ENCODE results near the gene GULP1. TPM values are rescaled to one million over a fixed set of nuclear protein-coding genes. Genes with fewer than 3 reads are reported as not detected.

Gene GULP1
- polyA plus RNA-seq, 4 donors = 51.7 to 77.3 (median 64.6) TPM

DNA sequence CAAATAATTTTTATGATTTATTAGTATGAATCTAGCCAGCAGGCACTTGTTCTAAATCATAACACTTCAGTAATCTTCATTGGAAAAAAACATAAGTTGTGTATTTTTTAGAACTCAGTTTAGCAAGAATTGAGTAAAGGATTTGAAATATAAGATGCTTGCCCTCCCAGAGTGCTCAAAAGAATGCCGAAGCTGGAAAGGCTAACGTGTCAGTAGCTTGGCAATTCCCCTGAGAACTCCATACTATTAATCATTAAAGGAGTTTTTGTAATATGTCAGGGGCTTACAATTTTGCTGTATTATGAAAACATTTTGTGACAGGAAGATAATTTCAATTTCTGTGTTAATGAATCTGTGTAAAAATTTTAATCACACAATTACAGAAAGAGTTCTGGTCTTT is 122.7 kb downstream of the GULP1 start:
- no peak for DNase-seq (ENCODE audit: low read depth in 4 of 4, low spot score in 3 of 4)

DNA sequence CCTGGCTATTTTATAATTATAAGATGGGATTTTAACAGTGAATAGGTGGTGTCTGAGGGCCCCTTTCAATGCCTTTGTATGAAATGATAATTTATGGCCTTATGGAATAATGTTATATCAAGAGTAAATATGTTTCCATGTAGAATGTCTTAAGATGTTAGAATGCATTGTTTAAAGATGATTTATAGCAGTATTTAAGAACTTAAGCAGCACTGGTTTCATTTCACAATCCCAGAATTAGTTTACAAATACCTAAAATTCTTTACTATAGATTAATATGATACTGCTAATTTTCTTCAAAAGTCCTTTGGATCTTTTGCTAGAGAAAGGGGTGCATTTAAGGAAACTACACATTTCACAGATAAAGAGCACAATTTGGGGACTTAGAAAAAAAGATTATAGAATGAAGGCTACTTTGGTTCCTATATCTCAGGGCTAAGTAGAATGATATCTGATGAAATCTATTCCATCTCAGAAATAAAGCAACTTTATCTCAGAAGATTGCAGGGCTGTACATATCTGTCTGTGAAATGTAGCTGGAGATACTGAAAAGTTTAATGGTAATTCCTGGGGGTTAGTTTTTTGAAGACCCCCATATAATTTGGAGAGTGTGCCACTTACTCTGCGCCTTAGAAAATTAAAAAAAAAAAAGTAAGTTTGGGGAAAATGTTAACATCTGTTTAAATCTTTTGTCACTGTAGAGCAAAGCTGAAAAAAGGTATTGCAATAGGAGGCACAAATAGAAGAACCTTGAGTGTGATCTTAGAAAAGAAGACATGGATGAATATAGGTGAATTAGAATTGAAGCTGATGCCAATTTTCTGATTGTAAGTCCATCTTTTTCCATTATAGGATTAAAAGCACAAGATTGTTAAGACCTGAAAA is 123.4 kb downstream of the GULP1 start:
- DNase-seq (ENCODE audit: low read depth in 4 of 4, low spot score in 3 of 4) = no peak

GRCh38 chr2:188415754-188416083 is 124.0 kb downstream of the GULP1 start:
- no peak for DNase-seq (ENCODE audit: low read depth in 4 of 4, low spot score in 3 of 4)

GRCh38 chr2:188416367-188416766 is 124.7 kb downstream of the GULP1 start:
- no peak for DNase-seq (ENCODE audit: low read depth in 4 of 4, low spot score in 3 of 4)

- no peak for DNase-seq (ENCODE audit: low read depth in 4 of 4, low spot score in 3 of 4)
Measured at GRCh38 chr2:188422726-188423125, 131.1 kb downstream of the GULP1 start.

DNA sequence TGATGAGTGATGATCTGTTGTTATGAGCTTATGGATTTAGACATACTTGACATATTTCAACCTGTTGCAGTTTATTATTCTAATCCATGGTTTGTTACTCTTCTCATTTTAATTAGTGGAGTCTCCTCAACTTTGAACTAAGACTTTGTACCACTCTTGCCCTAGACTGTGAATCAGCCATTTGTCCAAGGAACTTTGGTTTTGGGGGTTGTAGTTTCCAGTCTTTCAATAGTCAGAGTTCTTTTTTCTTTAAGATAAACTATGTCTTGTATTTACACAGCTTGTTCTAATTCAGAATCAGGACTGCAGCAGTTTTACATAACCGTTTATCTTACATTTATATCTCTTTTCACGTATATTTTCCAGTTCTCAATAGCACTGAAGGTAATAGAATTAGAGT is 133.6 kb downstream of the GULP1 start:
- DNase-seq (ENCODE audit: low read depth in 4 of 4, low spot score in 3 of 4) = no peak

GRCh38 chr2:188426121-188426520 is 134.4 kb downstream of the GULP1 start:
- DNase-seq (ENCODE audit: low read depth in 4 of 4, low spot score in 3 of 4) = no peak

DNA sequence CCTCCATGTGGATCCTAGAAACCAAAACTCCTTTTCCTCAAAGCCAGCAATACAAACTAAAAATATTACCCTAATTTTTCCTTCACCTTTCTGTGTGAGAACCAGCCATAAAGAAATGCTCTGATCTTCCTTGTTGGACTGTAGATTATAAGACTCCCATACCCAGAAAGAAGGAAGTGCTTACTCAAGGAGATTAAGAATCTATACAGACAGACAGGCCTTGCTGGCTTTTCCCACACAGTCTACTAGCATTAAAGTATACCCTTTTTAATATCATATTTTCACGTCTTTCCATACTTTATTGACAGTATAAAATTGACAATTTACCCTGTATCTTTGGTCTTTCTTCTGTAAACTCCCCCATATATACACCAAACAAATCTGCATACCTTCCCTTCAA is 139.0 kb downstream of the GULP1 start:
- DNase-seq (ENCODE audit: low read depth in 4 of 4, low spot score in 3 of 4) = no peak

GRCh38 chr2:188434018-188434417 is 142.3 kb downstream of the GULP1 start:
- no peak for DNase-seq (ENCODE audit: low read depth in 4 of 4, low spot score in 3 of 4)

DNA sequence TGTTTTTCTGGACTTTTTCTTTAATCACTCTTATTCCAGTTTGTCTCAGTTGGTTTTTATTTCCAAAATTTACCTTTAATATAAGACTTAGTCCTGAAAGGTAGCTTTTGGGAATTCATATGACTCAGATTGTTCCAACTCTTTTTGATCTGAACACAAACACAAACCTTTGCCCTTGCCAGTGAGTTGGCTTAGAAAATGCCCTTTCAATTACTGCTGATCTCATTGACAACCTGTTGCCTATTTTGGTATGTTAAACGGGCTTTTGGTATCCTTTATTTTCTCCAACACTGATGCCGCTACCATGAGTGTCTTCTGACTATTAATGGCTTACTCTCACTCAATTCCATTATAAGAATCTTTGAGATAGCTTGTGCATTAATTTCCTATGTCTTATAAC is 143.4 kb downstream of the GULP1 start:
- DNase-seq (ENCODE audit: low read depth in 4 of 4, low spot score in 3 of 4) = no peak

DNA sequence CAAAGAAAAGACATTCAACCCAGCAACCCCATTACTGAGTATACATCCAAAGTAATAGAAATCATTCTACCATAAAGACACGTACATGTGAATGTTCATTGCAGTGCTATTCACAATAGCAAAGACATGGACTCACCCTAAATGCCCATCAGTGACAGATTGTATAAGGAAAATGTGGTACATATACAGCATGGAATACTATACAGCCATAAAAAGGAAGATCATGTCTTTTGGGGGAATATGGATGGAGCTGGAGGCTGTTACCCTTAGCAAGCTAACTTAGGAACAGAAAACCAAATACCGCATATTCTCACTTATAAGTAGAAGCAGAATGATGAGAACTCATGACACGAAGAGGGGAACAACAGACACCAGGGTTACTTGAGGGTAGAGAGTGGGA is 145.9 kb downstream of the GULP1 start:
- no peak for DNase-seq (ENCODE audit: low read depth in 4 of 4, low spot score in 3 of 4)

GRCh38 chr2:188439986-188440385 is 148.3 kb downstream of the GULP1 start:
- no peak for DNase-seq (ENCODE audit: low read depth in 4 of 4, low spot score in 3 of 4)

DNA sequence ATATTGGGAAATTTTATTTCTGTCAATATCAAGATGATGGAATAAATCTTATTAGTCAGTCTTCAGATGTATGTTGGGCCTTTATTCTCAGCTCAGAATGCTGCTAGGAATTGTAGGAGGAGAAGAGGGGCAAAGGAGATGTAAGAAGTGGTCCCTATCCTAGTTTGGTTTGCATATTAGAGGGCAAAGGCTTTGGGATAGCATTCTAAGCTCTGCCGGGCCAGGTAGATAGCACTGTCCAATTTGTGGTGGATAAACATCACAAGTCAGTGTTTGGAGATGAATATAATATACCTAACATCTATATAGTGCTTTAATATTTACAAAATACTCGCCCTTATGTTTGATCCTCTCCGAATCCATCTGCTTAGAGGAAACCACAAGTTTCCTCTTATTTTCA is 149.2 kb downstream of the GULP1 start:
- DNase-seq (ENCODE audit: low read depth in 4 of 4, low spot score in 3 of 4) = no peak

GRCh38 chr2:188441288-188441947 is 149.7 kb downstream of the GULP1 start:
- DNase-seq (ENCODE audit: low read depth in 4 of 4, low spot score in 3 of 4) = no peak

DNA sequence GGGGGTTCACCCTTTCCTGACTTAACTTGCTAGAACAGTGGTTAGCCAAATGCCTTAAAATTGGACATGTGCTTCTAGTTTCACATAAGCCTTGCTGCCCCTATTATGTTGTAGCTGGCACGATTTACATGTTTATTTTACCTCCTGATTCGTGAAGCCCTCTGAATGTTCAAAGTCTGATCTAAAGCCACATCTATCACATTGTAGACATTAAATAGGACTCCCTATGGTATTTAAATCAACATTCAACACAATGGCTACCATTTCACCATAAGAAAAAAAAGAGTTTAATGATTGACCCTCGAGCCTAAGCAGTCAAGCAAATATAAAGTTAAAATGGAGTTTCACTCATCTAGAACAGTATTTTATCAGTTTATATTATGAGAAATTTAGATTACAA is 151.5 kb downstream of the GULP1 start:
- DNase-seq (ENCODE audit: low read depth in 4 of 4, low spot score in 3 of 4) = no peak

GRCh38 chr2:188444106-188444835 is 152.6 kb downstream of the GULP1 start:
- no peak for DNase-seq (ENCODE audit: low read depth in 4 of 4, low spot score in 3 of 4)

- DNase-seq (ENCODE audit: low read depth in 4 of 4, low spot score in 3 of 4) = no peak
Measured at GRCh38 chr2:188449561-188449960, 157.9 kb downstream of the GULP1 start.

DNA sequence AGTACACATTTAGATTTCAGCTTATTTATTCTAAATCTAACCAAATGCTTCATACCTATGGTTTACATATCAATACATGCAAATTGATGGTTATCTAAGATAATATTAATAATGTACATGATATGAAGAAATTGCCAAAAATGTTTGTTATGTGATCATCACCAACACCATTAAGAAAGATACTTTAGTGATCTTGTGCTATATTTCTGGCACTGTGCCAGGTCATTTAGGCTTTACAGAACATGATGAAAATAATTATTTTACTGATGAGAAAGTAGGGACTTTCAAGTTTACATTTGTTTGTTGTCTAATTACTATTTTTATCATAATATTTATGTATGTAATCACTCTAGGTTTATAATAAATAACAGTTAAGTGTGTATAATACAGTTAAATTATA is 158.3 kb downstream of the GULP1 start:
- no peak for DNase-seq (ENCODE audit: low read depth in 4 of 4, low spot score in 3 of 4)

- DNase-seq (ENCODE audit: low read depth in 4 of 4, low spot score in 3 of 4) = no peak
Measured at GRCh38 chr2:188450732-188451483, 159.2 kb downstream of the GULP1 start.

GRCh38 chr2:188452084-188452483 is 160.4 kb downstream of the GULP1 start:
- DNase-seq (ENCODE audit: low read depth in 4 of 4, low spot score in 3 of 4) = no peak

All from left renal pelvis (tissue), 4 donors.